Stimulated activated CD8-positive, alpha-beta memory T cell treated with anti-CD3 and anti-CD28 coated beads, Interleukin-12 subunit alpha, Interleukin-12 subunit beta, amount 100 ng/mL, for 4 hours (primary cell): ENCODE data around the gene PIK3C2G.

ENCODE experiments used
- DNase-seq: peaks from one replicate; pipeline ENCODE4 v3.0.0-alpha.2; 2020; ENCODE audit warnings: low read depth

Gene PIK3C2G

GRCh38 chr12:18416412-18416811 is 155.1 kb downstream of the PIK3C2G start:
- no peak for DNase-seq

- DNase-seq, result no peak
These were observed 158.0 kb downstream of the PIK3C2G start for GRCh38 chr12:18419311-18419710.

GRCh38 chr12:18421867-18422266 is 160.5 kb downstream of the PIK3C2G start:
- no peak for DNase-seq

GRCh38 chr12:18422871-18423270 is 161.6 kb downstream of the PIK3C2G start:
- DNase-seq, result no peak

- DNase-seq, result no peak
These were observed 163.5 kb downstream of the PIK3C2G start for GRCh38 chr12:18424857-18425256.

GRCh38 chr12:18427520-18427919 is 166.2 kb downstream of the PIK3C2G start:
- DNase-seq, result no peak

GRCh38 chr12:18428416-18428815 is 167.1 kb downstream of the PIK3C2G start:
- DNase-seq, result no peak

GRCh38 chr12:18429366-18429765 is 168.0 kb downstream of the PIK3C2G start:
- DNase-seq, result no peak

- no peak for DNase-seq
These were observed 169.2 kb downstream of the PIK3C2G start for GRCh38 chr12:18430425-18431048.

- DNase-seq, result no peak
These were observed 170.5 kb downstream of the PIK3C2G start for GRCh38 chr12:18431771-18432170.

- DNase-seq, result no peak
These were observed 170.9 kb downstream of the PIK3C2G start for GRCh38 chr12:18432206-18432605.

- no peak for DNase-seq
These were observed 174.9 kb downstream of the PIK3C2G start for GRCh38 chr12:18436170-18436569.

- no peak for DNase-seq
These were observed 178.2 kb downstream of the PIK3C2G start for GRCh38 chr12:18439541-18439940.

- DNase-seq, result no peak
These were observed 182.6 kb downstream of the PIK3C2G start for GRCh38 chr12:18443768-18444437.

GRCh38 chr12:18446061-18446644 is 184.8 kb downstream of the PIK3C2G start:
- no peak for DNase-seq

- no peak for DNase-seq
These were observed 193.0 kb downstream of the PIK3C2G start for GRCh38 chr12:18454330-18454729.

GRCh38 chr12:18456344-18456743 is 195.0 kb downstream of the PIK3C2G start:
- DNase-seq, result no peak

- no peak for DNase-seq
These were observed 196.0 kb downstream of the PIK3C2G start for GRCh38 chr12:18457362-18457761.

GRCh38 chr12:18461758-18462157 is 200.4 kb downstream of the PIK3C2G start:
- no peak for DNase-seq

GRCh38 chr12:18462442-18462841 is 201.1 kb downstream of the PIK3C2G start:
- DNase-seq, result no peak

GRCh38 chr12:18467620-18468245 is 206.4 kb downstream of the PIK3C2G start:
- DNase-seq, result no peak

- DNase-seq, result no peak
These were observed 207.1 kb downstream of the PIK3C2G start for GRCh38 chr12:18468246-18469075.
